OCI-LY7 (cell line): ENCODE measurements around the gene ARHGAP19.

Source experiments
- EZH2phosphoT487 ChIP-seq: fragments of 200-600 bp; sonication (generic); IDR thresholded peaks from 2 replicates; pipeline ENCODE4 v1.6.1; 2018; ENCODE audit warnings: low read depth, borderline replicate concordance, mild to moderate bottlenecking, mixed run types, antibody characterized with exemption, low read length, moderate library complexity, mixed read lengths
- TF ChIP-seq, protein P1 (sequence below): fragments of 200-600 bp; sonication (generic); conservative IDR thresholded peaks from 2 replicates; pipeline ENCODE4 v1.5.1; 2014; ENCODE audit warnings: mild to moderate bottlenecking, antibody characterized with exemption, low read length, moderate library complexity, mixed read lengths

DNA sequence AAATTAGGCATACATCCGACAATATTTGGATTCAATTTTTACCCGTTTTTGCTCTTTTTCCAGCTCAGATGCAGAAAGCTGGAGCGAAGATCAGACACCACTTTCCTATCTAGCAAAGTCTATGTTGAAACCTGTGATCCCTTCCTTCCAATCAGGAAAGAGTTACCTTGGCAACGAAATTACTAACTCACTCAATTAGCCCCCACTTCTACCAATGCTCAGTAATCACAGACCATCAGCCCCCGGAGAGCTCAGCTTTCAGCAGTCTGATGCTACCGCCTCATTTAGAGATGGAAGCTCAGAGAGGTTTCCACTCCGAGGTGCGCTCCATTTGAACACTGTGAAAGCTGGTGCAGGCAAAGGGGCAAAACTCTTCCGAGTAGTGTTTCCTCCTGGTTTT lies 33.3 kb upstream of the ARHGAP19 start:
- TF ChIP-seq, protein P1, sequence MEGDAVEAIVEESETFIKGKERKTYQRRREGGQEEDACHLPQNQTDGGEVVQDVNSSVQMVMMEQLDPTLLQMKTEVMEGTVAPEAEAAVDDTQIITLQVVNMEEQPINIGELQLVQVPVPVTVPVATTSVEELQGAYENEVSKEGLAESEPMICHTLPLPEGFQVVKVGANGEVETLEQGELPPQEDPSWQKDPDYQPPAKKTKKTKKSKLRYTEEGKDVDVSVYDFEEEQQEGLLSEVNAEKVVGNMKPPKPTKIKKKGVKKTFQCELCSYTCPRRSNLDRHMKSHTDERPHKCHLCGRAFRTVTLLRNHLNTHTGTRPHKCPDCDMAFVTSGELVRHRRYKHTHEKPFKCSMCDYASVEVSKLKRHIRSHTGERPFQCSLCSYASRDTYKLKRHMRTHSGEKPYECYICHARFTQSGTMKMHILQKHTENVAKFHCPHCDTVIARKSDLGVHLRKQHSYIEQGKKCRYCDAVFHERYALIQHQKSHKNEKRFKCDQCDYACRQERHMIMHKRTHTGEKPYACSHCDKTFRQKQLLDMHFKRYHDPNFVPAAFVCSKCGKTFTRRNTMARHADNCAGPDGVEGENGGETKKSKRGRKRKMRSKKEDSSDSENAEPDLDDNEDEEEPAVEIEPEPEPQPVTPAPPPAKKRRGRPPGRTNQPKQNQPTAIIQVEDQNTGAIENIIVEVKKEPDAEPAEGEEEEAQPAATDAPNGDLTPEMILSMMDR: no peak
- no peak for TF ChIP-seq EZH2phosphoT487
